Loucy (cell line): ENCODE data around the gene SMAGP.

Experiments used
- EZH2phosphoT487 ChIP-seq: fragments of 200-600 bp; IDR thresholded peaks from 2 replicates; pipeline ENCODE4 v1.6.1; 2018; ENCODE audit warnings: antibody characterized with exemption, mild to moderate bottlenecking, moderate library complexity, borderline replicate concordance
- TF ChIP-seq, protein P1 (sequence below): fragments of 200-600 bp; sonication (generic); conservative IDR thresholded peaks from 2 replicates; pipeline ENCODE4 v1.5.1; 2014; ENCODE audit warnings: mild to moderate bottlenecking, antibody characterized with exemption, low read length

DNA sequence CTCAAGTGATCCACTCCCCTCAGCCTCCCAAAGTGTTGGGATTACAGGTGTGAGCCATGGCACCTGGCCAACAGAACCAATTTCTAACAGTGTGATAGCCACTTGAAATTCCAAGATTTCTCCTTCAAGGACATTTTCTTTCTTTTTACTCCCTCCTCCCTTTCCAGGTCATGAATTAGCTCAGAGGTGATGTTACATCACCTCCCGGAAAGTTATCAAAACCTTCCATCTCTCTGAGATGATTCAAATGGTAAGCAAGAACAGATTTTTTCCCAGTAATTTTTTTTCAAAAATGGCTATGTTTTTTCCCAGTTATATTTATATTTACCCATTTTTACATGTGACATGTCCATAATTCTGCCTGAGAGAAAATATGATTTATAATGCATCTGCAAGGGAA is 15.6 kb upstream of the SMAGP start:
- TF ChIP-seq, protein P1, sequence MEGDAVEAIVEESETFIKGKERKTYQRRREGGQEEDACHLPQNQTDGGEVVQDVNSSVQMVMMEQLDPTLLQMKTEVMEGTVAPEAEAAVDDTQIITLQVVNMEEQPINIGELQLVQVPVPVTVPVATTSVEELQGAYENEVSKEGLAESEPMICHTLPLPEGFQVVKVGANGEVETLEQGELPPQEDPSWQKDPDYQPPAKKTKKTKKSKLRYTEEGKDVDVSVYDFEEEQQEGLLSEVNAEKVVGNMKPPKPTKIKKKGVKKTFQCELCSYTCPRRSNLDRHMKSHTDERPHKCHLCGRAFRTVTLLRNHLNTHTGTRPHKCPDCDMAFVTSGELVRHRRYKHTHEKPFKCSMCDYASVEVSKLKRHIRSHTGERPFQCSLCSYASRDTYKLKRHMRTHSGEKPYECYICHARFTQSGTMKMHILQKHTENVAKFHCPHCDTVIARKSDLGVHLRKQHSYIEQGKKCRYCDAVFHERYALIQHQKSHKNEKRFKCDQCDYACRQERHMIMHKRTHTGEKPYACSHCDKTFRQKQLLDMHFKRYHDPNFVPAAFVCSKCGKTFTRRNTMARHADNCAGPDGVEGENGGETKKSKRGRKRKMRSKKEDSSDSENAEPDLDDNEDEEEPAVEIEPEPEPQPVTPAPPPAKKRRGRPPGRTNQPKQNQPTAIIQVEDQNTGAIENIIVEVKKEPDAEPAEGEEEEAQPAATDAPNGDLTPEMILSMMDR: no peak
- no peak for TF ChIP-seq EZH2phosphoT487
